ENCODE measurements around the gene UST.

- TF ChIP-seq POLR2A (IDR thresholded peaks at IDR 0.05), result no peak
- no peak for TF ChIP-seq CTCF (IDR thresholded peaks at IDR 0.05)
Measured at GRCh38 chr6:148878683-148879082, 131.9 kb downstream of the UST start.

Measured in esophagus squamous epithelium (tissue), 4 donors.